WTC11 (cell line): Measurements from ENCODE around the gene HDHD5. TPM values are rescaled to one million over a fixed set of nuclear protein-coding genes. Genes with fewer than 3 reads are reported as not detected.

Experiments used
- ATAC-seq: fragments of 200-7000 bp; cut with Tn5 transposase; 2 replicates; pipeline ENCODE4 v1.10.0; 2021; ENCODE audit warnings: mild to moderate bottlenecking, moderate library complexity
- CTCF ChIA-PET: fragments of 300-600 bp; sonication (Branson Sonifier 250); formaldehyde crosslinking; loops from one replicate; lab custom pipeline; 2021; ENCODE audit warnings: antibody characterized with exemption; lab: Charles Lee
- POLR2A ChIA-PET: fragments of 350-600 bp; sonication (Branson Sonifier 250); formaldehyde crosslinking; loops from one replicate; lab custom pipeline; 2021; ENCODE audit warnings: antibody characterized with exemption; lab: Charles Lee
- DNase-seq: peaks from one replicate; pipeline ENCODE4 v3.0.0; 2021; ENCODE audit warnings: low spot score
- H3K27ac Mint-ChIP-seq: 2 replicates; pipeline ENCODE4 v1.8.0; 2021; ENCODE audit warnings: mixed read lengths
- H3K27me3 Mint-ChIP-seq: 2 replicates; pipeline ENCODE4 v1.8.0; 2021; ENCODE audit warnings: low read depth, mild to moderate bottlenecking, moderate library complexity, mixed read lengths
- H3K36me3 Mint-ChIP-seq: 2 replicates; pipeline ENCODE4 v1.8.0; 2021; ENCODE audit warnings: mixed read lengths
- H3K4me1 Mint-ChIP-seq: 2 replicates; pipeline ENCODE4 v1.8.0; 2022; ENCODE audit warnings: mixed read lengths
- H3K4me3 Mint-ChIP-seq: 2 replicates; pipeline ENCODE4 v1.8.0; 2021; ENCODE audit warnings: mild to moderate bottlenecking, moderate library complexity, mixed read lengths
- H3K9me3 Mint-ChIP-seq: 2 replicates; pipeline ENCODE4 v1.8.0; 2021; ENCODE audit warnings: mixed read lengths
- CDX4 ChIP-seq: fragments of 250-450 bp; sonication (Bioruptor Pico); IDR thresholded peaks from 2 replicates; pipeline ENCODE4 v1.9.0; 2021; ENCODE audit warnings: moderate library complexity, mild to moderate bottlenecking, inconsistent platforms, borderline replicate concordance
- CREM ChIP-seq: sonication (generic); formaldehyde crosslinking; IDR thresholded peaks from 2 replicates; pipeline ENCODE4 v1.8.1; 2022; ENCODE audit warnings: mild to moderate bottlenecking, missing genetic modification reagents, moderate library complexity
- E2F1 ChIP-seq: sonication (generic); formaldehyde crosslinking; IDR thresholded peaks from 2 replicates; pipeline ENCODE4 v1.8.0; 2022; ENCODE audit warnings: mild to moderate bottlenecking, missing genetic modification reagents
- EMX1 ChIP-seq: fragments of 250-450 bp; sonication (Bioruptor Pico); IDR thresholded peaks from 2 replicates; pipeline ENCODE4 v1.8.0; 2021; ENCODE audit warnings: mild to moderate bottlenecking
- ETV6 ChIP-seq: sonication (generic); formaldehyde crosslinking; IDR thresholded peaks from 2 replicates; pipeline ENCODE4 v1.8.1; 2022; ENCODE audit warnings: mild to moderate bottlenecking, missing genetic modification reagents
- FOXP1 ChIP-seq: sonication (generic); formaldehyde crosslinking; IDR thresholded peaks from 2 replicates; pipeline ENCODE4 v1.8.0; 2022; ENCODE audit warnings: missing genetic modification reagents, mild to moderate bottlenecking, moderate library complexity, borderline replicate concordance
- MLX ChIP-seq: sonication (generic); formaldehyde crosslinking; IDR thresholded peaks from 2 replicates; pipeline ENCODE4 v1.8.1; 2023; ENCODE audit warnings: mild to moderate bottlenecking, missing genetic modification reagents, moderate library complexity
- MXD4 ChIP-seq: fragments of 250-450 bp; sonication (Bioruptor Pico); IDR thresholded peaks from 2 replicates; pipeline ENCODE4 v1.8.0; 2021; ENCODE audit warnings: mild to moderate bottlenecking, moderate library complexity, borderline replicate concordance
- NFATC4 ChIP-seq: fragments of 250-450 bp; sonication (Bioruptor Pico); IDR thresholded peaks from 2 replicates; pipeline ENCODE4 v1.9.0; 2021; ENCODE audit warnings: mild to moderate bottlenecking
- NFE2L1 ChIP-seq: sonication (generic); formaldehyde crosslinking; IDR thresholded peaks from 2 replicates; pipeline ENCODE4 v1.8.1; 2023; ENCODE audit warnings: missing genetic modification reagents
- NR1H2 ChIP-seq: sonication (generic); formaldehyde crosslinking; IDR thresholded peaks from 2 replicates; pipeline ENCODE4 v1.9.0; 2021; ENCODE audit warnings: mild to moderate bottlenecking, moderate library complexity, missing genetic modification reagents
- OVOL2 ChIP-seq: fragments of 250-450 bp; sonication (Bioruptor Pico); IDR thresholded peaks from 2 replicates; pipeline ENCODE4 v1.9.0; 2021; ENCODE audit warnings: mild to moderate bottlenecking, borderline replicate concordance
- PRDM15 ChIP-seq: sonication (generic); formaldehyde crosslinking; IDR thresholded peaks from 2 replicates; pipeline ENCODE4 v1.8.0; 2022; ENCODE audit warnings: missing genetic modification reagents
- PRRX2 ChIP-seq: fragments of 250-450 bp; sonication (Bioruptor Pico); IDR thresholded peaks from 2 replicates; pipeline ENCODE4 v1.8.0; 2021; ENCODE audit warnings: mild to moderate bottlenecking
- SMAD3 ChIP-seq: sonication (generic); formaldehyde crosslinking; IDR thresholded peaks from 2 replicates; pipeline ENCODE4 v1.8.0; 2022; ENCODE audit warnings: missing genetic modification reagents, mild to moderate bottlenecking, borderline replicate concordance
- TCF7 ChIP-seq: sonication (generic); formaldehyde crosslinking; IDR thresholded peaks from 2 replicates; pipeline ENCODE4 v1.8.0; 2022; ENCODE audit warnings: mild to moderate bottlenecking, low read depth, missing genetic modification reagents, moderate library complexity
- USF1 ChIP-seq: sonication (generic); formaldehyde crosslinking; IDR thresholded peaks from 2 replicates; pipeline ENCODE4 v1.8.0; 2022; ENCODE audit warnings: mild to moderate bottlenecking, missing genetic modification reagents
- ZNF138 ChIP-seq: sonication (generic); formaldehyde crosslinking; conservative IDR thresholded peaks from 2 replicates; pipeline ENCODE4 v1.8.1; 2022; ENCODE audit warnings: mild to moderate bottlenecking, moderate library complexity, missing genetic modification reagents
- ZNF263 ChIP-seq: sonication (generic); formaldehyde crosslinking; IDR thresholded peaks from 2 replicates; pipeline ENCODE4 v1.8.1; 2022; ENCODE audit warnings: low read depth, mild to moderate bottlenecking, moderate library complexity, missing genetic modification reagents
- ZNF281 ChIP-seq: sonication (generic); formaldehyde crosslinking; IDR thresholded peaks from 2 replicates; pipeline ENCODE4 v1.8.0; 2023; ENCODE audit warnings: mild to moderate bottlenecking, missing genetic modification reagents
- ZNF512 ChIP-seq: sonication (generic); formaldehyde crosslinking; IDR thresholded peaks from 2 replicates; pipeline ENCODE4 v1.8.1; 2022; ENCODE audit warnings: missing genetic modification reagents, borderline replicate concordance
- total RNA-seq: library from RNA; stranded (reverse); gene quantifications from 3 replicates; pipeline ENCODE4 v1.2.3, GENCODE V29; 2021

Gene HDHD5
- total RNA-seq, 1 experiment from 2014 or later, result 84.0 TPM

- ChIA-PET POLR2A (no interaction called here), CTCF (interaction anchor here (1.4 to 1.8 kb wide), 5 partner anchors 11 to 59 kb away, joined by 3 to 7 read pairs (median 5); no protein-coding TSS in a partner anchor)
- H3K27ac Mint-ChIP-seq, result peak overlapping the region; percentile 49
- H3K36me3 Mint-ChIP-seq, result peaks cover 11% of the 10 kb centered on the region; the same call in 1 of the 2 replicates
- no peaks in the 10 kb centered on the region for H3K27me3 Mint-ChIP-seq
- ATAC-seq (no peak), DNase-seq (no peak)
- H3K4me3 Mint-ChIP-seq, result no peak overlapping the region
- TF ChIP-seq NFE2L1 (no peak), CDX4 (no peak), EMX1 (CRISPR knock-in tag) (no peak), TCF7 (CRISPR knock-in tag) (no peak), NFATC4 (CRISPR knock-in tag) (no peak), PRRX2 (CRISPR knock-in tag) (no peak), USF1 (CRISPR knock-in tag) (no peak), FOXP1 (CRISPR knock-in tag) (no peak), ZNF281 (CRISPR knock-in tag) (no peak), ETV6 (CRISPR knock-in tag) (no peak), ZNF263 (CRISPR knock-in tag) (no peak), NR1H2 (CRISPR knock-in tag) (no peak), OVOL2 (CRISPR knock-in tag) (no peak)
- H3K4me1 Mint-ChIP-seq, result peaks cover 13% of the 10 kb centered on the region
- no peaks in the 10 kb centered on the region for H3K9me3 Mint-ChIP-seq
These were observed 25.9 kb downstream of the HDHD5 start for GRCh38 chr22:17133137-17133536.

GRCh38 chr22:17132112-17132511 lies 27.0 kb downstream of the HDHD5 start:
- no peaks in the 10 kb centered on the region for H3K9me3 Mint-ChIP-seq
- H3K27me3 Mint-ChIP-seq, result no peaks in the 10 kb centered on the region
- no peak overlapping the region for H3K27ac Mint-ChIP-seq
- ChIA-PET CTCF (interaction anchor here (0.7 to 2.1 kb wide), 16 partner anchors 12 to 653 kb away, joined by 3 to 21 read pairs (median 4); no protein-coding TSS in a partner anchor), POLR2A (no interaction called here)
- H3K4me1 Mint-ChIP-seq, result peaks cover 13% of the 10 kb centered on the region
- peaks cover 4% of the 10 kb centered on the region; the same call in 1 of the 2 replicates for H3K36me3 Mint-ChIP-seq
- DNase-seq (no peak), ATAC-seq (no peak)
- H3K4me3 Mint-ChIP-seq, result no peak overlapping the region
- TF ChIP-seq E2F1 (no peak), EMX1 (CRISPR knock-in tag) (no peak), MXD4 (CRISPR knock-in tag) (no peak), ZNF512 (no peak), PRDM15 (CRISPR knock-in tag) (no peak), ZNF138 (CRISPR knock-in tag) (no peak), PRRX2 (CRISPR knock-in tag) (no peak), MLX (CRISPR knock-in tag) (no peak), CDX4 (no peak), ETV6 (CRISPR knock-in tag) (no peak), SMAD3 (CRISPR knock-in tag) (no peak), CREM (no peak)
